ENCODE measurements around the gene CHST11. TPM values are rescaled to one million over a fixed set of nuclear protein-coding genes. Genes with fewer than 3 reads are reported as not detected.

CHST11 gene
- total RNA-seq, 2 donors from 2014 or later: 2.9 to 4.9 TPM

- Histone ChIP-seq H3K4me1 (no peaks in the 10 kb centered on the region), H3K27me3 (no peaks in the 10 kb centered on the region), H3K4me3 (no peak overlapping the region), H3K27ac (no peak overlapping the region), H3K9me3 (no peaks in the 10 kb centered on the region), H3K9ac (ENCODE audit: low read depth in 2 of 2, low read length in 2 of 2) (no peak overlapping the region), H3K36me3 (no peaks in the 10 kb centered on the region)
- no peak for DNase-seq
- no peak for TF ChIP-seq CTCF (IDR thresholded peaks at IDR 0.05)
- intact Hi-C loops (cut with DNase I): no loop called here
Observed at GRCh38 chr12:104586351-104586919, 129.7 kb downstream of the CHST11 start.

- no peak for DNase-seq
- no peak for TF ChIP-seq CTCF (IDR thresholded peaks at IDR 0.05)
- no peaks in the 10 kb centered on the region for H3K4me1 ChIP-seq
- intact Hi-C loops (cut with DNase I): no loop called here
- no peaks in the 10 kb centered on the region for H3K9me3 ChIP-seq
- H3K27me3 ChIP-seq: no peaks in the 10 kb centered on the region
- H3K9ac ChIP-seq (ENCODE audit: low read depth in 2 of 2, low read length in 2 of 2): no peak overlapping the region
- no peak overlapping the region for H3K4me3 ChIP-seq
- H3K27ac ChIP-seq: no peak overlapping the region
- no peaks in the 10 kb centered on the region for H3K36me3 ChIP-seq
Observed at GRCh38 chr12:104588047-104588920, 131.5 kb downstream of the CHST11 start.

GRCh38 chr12:104588921-104589590, 132.3 kb downstream of the CHST11 start:
- intact Hi-C loops (cut with DNase I): no loop called here

GRCh38 chr12:104590022-104590421, 133.3 kb downstream of the CHST11 start:
- H3K4me3 ChIP-seq: no peak overlapping the region
- H3K9me3 ChIP-seq: no peaks in the 10 kb centered on the region
- H3K4me1 ChIP-seq: no peaks in the 10 kb centered on the region
- intact Hi-C loops (cut with DNase I): no loop called here
- H3K27ac ChIP-seq: no peak overlapping the region
- no peaks in the 10 kb centered on the region for H3K27me3 ChIP-seq
- no peak for TF ChIP-seq CTCF (IDR thresholded peaks at IDR 0.05)
- H3K36me3 ChIP-seq: no peaks in the 10 kb centered on the region
- DNase-seq: no peak
- no peak overlapping the region for H3K9ac ChIP-seq (ENCODE audit: low read depth in 2 of 2, low read length in 2 of 2)

More at GRCh38 chr12:104588921-104589590, 132.3 kb downstream of the CHST11 start:
- no peak for DNase-seq
- no peak overlapping the region for H3K9ac ChIP-seq (ENCODE audit: low read depth in 2 of 2, low read length in 2 of 2)
- H3K27ac ChIP-seq: no peak overlapping the region
- no peaks in the 10 kb centered on the region for H3K27me3 ChIP-seq
- H3K4me3 ChIP-seq: no peak overlapping the region
- H3K4me1 ChIP-seq: no peaks in the 10 kb centered on the region
- H3K9me3 ChIP-seq: no peaks in the 10 kb centered on the region
- no peak for TF ChIP-seq CTCF (IDR thresholded peaks at IDR 0.05)
- H3K36me3 ChIP-seq: no peaks in the 10 kb centered on the region

- Histone ChIP-seq H3K4me1 (no peaks in the 10 kb centered on the region), H3K27me3 (no peaks in the 10 kb centered on the region), H3K27ac (no peak overlapping the region), H3K9me3 (no peaks in the 10 kb centered on the region), H3K4me3 (no peak overlapping the region), H3K36me3 (no peaks in the 10 kb centered on the region), H3K9ac (ENCODE audit: low read depth in 2 of 2, low read length in 2 of 2) (no peak overlapping the region)
- no peak for DNase-seq
- intact Hi-C loops (cut with DNase I): no loop called here
- TF ChIP-seq CTCF (IDR thresholded peaks at IDR 0.05): no peak
Observed at GRCh38 chr12:104591257-104591885, 134.6 kb downstream of the CHST11 start.
